DMS153 treated with DMSO at 0.1 percent for 48 hours (cell line): ENCODE measurements around the gene TACR1.
"Not testable (repeated sequence)": the region's sequence is repeated elsewhere in the genome, so short reads cannot be mapped to it uniquely, and the experiment has no call there.

Experiments used
- DNase-seq: peaks from one replicate; lab custom pipeline; 2025; ENCODE audit not compliant: unreplicated experiment; lab: John Stamatoyannopoulos, UW

Gene TACR1, protein sequence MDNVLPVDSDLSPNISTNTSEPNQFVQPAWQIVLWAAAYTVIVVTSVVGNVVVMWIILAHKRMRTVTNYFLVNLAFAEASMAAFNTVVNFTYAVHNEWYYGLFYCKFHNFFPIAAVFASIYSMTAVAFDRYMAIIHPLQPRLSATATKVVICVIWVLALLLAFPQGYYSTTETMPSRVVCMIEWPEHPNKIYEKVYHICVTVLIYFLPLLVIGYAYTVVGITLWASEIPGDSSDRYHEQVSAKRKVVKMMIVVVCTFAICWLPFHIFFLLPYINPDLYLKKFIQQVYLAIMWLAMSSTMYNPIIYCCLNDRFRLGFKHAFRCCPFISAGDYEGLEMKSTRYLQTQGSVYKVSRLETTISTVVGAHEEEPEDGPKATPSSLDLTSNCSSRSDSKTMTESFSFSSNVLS

DNA sequence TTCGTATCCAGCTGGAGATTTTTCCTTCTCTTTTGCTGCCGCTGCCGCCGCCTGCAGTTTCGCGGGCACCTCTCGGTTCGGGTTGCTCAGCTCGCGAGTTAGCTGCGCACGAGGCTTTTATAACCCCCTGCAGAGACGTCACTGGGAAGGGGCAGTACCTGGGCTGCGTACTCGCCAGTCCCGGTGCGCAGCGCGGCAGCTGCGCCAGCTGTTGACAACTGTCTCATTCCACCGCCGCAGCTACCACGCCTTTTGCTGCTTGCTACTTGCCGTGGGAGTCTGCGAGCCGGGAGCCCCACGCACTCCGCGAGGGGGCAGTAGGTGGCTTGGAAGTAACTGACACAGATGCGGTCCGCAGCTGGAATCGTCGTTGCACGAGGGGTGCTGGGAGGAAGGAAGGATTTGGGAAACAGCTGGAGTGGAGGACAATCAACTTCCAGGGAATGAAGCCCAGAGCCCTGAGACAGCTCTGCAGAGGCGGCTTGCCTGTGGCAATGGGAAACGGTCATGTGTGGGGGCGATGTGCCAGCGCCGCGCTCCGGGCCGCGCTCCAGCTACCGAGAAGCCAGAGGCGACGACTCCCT is at the start of gene TACR1:
Gene TACR1, minus strand, starts transcription at position 93 of the 584 bp plus-strand sequence. CDS start 586 bp downstream, outside the sequence.
- DNase-seq = peak; percentile 33

DNA sequence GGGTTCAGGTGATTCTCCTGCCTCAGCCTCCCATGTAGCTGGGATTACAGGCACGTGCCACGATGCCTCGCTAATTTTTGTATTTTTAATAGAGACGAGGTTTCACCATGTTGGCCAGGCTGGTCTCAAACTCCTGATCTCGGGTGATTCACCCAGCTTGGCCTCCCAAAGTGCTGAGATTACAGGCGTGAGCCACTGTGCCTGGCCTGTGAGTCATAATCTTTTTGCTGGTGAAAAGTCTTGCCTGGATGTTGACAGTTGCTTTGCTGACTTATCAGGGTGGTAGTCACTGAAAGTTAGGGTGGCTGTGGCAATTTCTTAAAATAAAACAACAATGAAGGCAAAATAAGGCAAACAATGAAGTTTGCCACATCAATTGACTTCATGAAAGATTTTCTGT is 49.3 kb upstream of the TACR1 start:
- not testable (repeated sequence) for DNase-seq

DNA sequence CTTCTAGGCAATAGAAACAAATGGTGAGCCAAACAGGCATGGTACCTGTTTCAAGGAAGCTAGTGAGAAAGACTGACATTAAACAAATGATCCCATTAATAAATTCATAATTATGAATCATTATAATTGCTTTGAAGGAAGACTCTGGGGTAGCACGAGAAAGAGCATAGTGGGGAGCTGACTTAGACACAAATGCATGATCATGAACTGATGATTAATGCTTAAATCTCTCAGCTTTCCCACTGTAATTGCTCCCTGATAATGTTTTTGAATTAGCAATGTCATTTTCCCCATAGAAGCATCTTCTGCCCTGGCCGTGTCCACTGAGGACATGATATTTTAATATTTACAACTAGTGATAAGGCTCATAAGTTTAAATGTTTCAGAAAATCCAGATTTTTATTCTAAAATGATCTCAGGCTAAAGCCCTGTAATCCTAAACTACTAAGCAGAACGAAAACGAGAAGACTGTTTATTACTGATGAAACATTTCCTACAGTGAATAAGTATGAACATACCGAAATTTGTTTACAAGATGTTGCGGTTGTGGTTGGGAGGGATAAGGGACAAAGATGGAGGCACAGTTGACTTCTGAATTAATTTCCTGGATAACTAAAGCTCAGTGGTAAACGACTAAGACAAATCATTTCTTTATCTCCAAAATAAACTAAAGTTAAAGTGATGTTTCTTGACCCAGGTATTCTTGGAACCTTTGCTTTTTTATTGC is 47.3 kb upstream of the TACR1 start:
- DNase-seq = no peak

DNA sequence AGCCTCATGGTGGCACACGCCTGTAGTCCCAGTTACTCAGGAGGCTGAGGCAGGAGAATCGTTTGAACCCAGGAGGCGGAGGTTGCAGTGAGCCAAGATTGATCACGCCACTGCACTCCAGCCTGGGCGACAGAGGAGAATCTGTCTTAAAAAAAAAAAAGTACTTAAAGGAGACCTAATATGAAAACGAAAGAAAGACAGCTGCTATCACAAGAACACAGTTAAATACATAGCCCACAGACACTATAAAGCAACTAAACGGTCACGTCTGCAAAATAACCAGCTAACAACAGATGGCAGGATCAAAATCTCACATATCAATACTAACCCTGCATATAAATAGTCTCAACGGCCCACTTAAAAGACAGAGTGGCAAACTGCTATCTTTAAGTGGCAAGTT is 43.9 kb upstream of the TACR1 start:
- no peak for DNase-seq

DNA sequence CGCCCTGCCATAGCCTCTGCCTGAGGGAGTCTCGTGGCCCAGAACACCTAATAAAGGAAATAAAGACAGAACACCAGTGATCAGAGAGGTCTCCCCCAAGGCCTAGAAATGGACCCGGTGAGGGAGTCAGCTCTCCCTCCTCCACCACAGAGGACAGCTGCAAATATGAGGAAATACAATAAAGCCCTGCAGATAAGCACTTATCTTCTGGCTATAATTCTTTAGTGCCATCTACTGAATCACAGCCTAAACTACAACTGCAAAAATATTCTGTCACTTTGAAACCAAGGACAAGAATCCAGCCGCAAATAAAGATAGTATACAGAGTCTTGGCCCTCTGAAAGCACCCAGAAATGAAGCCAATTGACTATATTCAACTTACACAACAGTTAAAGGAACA is 42.4 kb upstream of the TACR1 start:
- no peak for DNase-seq

DNA sequence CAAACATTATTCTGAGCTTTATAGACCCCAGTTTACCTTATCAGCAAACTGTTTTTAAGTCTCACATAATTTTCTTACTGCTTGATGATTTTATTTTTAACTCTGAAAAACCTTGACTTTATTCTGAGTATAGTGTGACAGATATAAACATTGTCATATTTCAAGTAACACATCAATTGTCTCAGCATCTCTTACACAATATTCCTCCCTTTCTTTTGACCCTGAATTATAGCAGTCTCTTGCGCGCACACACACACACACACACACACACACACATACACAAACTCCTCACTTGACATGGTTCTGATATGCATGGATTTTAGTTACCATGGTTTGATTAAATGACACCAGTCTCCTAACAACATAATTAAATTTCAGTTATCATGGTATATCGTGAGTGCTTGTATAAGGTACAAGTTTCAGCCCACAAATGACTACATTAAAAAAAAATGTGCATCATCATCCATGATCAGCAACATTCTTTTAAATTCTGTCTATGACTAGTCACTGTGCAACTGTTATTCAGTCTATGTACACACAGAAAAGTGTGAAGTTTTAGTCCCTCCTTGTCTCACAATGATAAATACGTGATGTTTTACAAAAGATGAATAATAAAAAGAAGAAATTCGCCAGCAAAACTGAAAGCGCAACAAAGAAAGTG is 39.5 kb upstream of the TACR1 start:
- no peak for DNase-seq

DNA sequence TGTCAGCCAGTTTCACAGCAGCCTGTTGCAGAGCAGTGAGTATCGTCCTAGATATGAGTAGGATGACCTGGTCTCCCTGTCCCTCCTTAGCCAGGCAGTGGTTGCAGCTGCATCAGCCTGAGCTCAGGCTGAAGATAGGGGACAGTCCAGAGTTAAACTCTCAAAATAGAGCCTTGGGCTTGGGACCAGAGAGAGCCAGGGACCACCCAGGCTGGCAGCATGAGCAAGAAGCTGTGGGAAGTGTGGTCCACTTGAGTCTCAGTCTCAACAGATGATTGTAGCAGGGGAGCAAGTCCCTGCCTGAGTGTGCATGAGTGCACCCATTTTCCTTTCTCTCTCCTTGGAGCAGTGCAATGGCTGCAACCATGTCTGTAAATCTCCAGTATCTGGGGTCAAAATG is 38.0 kb upstream of the TACR1 start:
- no peak for DNase-seq

DNA sequence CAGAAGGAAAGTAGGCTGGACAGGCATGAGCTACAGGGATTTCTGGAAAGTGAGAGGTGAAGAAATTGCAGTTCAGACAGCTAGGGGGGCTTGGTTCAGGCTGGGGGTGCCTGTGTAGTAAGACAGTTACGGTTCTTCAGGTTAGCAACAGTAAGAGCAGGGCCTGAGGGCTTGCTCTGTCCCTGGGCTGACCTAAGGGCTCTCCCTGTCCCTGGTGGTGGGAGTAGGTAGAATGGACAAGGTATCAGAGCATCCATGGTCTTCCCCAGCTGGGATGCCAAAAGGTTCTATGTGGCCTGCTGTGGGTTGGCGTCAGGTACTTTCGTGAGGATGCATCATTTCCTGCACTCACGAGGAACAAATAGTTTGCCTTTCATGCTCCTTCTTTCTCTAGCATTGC is 34.6 kb upstream of the TACR1 start:
- DNase-seq = no peak

DNA sequence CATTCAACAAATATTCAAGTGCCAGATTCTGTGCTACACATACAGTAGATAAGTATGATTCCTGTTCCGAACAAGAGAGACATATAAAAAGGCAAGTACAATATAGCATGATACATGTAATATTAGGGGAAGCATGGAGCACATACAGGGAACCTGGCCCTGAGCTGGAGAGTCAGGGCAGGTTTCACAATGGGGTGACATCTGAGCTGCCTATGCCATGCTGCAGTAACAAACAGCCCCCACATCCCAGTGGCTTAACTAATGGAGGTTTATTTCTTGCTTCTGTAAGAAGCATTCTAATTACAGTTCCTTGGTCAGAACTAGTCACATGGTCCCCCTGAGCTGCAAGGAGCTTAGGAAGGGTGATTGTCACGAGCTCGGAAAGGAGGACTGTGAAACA is 27.3 kb upstream of the TACR1 start:
- DNase-seq = no peak

DNA sequence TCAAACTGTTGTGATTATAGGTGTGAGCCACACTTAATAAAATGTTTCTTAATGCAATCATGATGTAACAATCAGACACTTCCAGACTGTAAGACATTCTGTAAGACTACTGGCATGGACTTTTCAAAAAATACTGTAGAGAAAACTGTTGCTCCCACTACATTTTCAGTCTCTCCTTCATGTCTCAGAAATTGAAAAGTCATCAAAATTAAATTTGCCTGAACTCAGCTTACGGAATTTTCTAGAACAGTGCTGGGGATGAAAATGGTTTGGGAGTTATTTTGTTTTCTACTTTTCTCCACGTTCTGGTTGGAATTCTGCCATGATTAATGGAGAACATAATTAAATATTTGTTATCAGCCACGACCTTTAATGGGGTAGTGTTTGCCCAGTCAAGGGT is 26.8 kb upstream of the TACR1 start:
- DNase-seq = no peak

DNA sequence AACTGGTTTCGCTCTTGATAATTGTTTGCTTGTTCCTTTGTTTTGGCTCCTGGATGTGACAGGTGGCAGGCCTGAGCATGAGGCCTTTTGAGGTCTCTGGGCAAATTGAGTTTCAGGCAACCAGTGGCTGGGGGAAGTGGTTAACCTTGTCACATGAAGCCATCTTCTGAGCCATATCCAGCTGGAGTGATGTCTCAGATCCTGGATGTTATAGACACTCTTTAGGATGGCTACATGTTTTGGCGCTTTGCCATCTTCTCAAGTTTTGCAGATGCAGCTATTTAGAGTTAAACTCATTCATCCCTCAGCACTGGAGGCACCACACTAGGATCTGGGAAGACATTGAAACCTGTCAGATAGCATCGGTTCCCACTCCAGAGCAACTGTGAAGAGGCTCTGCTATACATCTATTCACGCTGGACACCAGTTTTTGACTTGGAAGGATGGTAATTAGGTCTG is 25.3 kb upstream of the TACR1 start:
- peak; percentile 11 for DNase-seq

DNA sequence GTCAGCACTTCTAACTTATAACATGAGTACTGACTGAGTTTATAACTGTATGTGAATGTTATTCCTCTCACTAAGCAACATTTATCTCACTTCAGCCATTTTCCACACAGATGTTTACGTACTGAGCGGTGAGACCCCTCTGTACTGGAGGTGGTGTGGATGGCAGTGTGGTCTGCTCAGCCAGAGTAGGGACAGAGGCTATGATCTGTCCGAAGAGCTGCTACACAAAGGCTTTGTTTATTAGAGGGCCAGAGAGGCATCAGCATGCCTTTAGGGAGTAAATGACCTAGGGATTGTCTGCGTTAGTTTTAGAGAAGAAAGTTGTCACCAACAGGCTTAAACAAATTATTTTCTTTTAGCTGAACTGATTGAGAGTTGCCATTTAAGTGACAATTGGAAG is 23.2 kb upstream of the TACR1 start:
- DNase-seq = no peak

DNA sequence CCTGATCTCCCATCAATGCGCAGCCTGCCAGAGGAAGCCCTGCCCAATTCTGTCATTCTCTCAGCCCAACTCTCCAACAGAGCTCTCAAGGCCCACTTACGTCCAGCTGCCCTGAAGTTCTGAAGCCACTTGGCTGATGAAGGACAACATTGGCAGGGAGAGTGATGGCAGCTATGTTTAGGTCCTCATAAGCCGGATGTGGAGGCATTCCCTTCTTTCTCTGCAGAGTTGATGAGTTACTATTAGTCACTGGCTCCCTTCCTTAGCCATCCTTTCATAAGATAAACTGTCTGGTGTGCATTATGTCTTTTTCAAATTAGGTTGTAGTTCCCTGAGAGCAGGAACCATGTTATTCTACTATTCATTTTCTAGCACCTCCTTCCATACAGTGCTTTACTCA is 22.5 kb upstream of the TACR1 start:
- DNase-seq = no peak

DNA sequence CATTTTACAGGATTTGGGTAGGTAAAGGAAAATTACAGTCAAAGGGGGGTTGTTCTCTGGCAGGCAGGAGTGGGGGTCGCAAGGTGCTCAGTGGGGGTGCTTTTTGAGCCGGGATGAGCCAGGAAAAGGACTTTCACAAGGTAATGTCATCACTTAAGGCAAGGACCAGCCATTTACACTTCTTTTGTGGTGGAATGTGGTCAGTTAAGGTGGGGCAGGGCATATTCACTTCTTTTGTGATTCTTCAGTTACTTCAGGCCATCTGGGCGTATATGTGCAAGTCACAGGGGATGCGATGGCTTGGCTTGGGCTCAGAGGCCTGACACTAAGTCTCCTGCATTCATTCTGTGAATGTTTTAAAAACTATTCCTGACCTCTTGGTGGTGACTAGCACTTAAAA is 19.9 kb upstream of the TACR1 start:
- not testable (repeated sequence) for DNase-seq

DNA sequence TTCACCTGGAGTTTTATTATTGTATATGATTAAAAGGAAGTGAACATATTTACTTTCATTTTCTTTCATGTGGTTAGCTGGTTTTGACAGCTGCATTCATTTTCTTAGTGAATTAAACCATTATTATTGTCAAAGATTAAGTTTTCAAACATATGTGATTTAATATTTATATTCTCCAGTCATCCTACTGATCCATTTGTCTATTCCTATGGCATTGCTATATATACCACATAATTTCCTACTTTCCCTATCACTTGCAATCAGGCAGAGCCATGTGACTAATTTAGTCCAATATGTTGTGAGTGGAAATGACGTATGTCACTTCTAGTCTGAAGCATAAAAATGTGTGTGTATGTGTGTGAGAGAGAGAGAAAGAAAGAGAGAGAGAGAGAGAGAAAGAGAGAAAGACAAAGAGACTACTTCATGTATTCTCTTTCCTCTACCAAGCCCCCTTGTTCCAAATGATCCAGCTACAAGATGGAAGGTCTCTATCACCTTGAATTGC is 12.0 kb upstream of the TACR1 start:
- no peak for DNase-seq

DNA sequence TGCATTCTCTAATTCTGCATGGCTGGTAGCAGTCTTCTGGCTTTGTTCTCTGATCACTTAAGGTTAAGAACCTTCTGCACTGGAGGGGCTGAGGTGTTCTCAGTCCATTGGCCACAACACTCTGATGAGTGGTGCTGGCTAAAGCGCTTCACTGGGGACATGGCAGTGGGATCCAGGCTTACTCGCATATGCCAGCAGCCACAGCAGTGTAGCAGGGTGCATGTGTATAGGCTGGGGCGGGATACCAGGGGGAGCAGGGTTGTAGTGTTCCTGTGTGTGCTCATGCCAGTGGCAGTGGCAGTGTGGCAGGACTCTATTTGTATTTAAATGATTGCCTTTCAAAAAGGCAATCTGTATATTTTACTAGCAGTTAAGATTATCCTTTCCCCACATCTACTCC is 11.1 kb upstream of the TACR1 start:
- DNase-seq = no peak

DNA sequence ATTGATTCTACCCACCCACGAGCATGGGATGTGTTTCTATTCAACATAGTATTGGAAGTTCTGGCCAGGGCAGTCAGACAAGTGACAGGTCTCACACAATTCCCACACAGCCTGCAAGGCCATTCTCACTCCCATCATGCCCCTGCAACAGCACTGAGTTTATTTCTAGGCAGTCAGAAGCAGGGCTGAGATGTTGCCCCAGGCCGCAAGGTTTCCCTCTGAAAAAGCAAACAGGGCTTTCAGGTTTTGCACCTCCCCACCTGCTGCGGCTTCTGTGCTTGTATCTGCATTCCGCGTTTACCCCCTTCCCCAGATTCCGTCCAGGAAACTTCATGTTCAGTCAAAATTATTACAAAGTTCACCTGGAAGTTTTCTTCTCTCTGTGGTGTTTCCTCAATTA is 9.4 kb upstream of the TACR1 start:
- DNase-seq = no peak

DNA sequence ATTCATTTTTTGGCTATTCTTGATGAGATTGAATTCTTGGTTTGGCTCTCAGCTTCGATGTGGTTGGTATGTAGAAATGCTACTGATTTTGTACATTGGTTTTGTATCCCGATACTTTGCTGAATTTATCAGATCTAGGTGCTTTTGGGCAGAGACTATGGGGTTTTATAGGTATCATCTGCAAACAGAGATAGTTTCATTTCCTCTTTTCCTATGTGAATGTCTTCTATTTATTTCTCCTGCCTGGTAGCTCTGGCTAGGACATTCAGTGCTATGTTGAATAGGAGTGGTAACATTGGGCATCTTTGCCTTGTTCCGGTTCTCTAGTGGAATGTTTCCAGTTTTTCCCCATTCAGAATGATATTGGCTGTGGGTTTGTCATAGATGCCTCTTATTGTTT is 5.5 kb upstream of the TACR1 start:
- no peak for DNase-seq

DNA sequence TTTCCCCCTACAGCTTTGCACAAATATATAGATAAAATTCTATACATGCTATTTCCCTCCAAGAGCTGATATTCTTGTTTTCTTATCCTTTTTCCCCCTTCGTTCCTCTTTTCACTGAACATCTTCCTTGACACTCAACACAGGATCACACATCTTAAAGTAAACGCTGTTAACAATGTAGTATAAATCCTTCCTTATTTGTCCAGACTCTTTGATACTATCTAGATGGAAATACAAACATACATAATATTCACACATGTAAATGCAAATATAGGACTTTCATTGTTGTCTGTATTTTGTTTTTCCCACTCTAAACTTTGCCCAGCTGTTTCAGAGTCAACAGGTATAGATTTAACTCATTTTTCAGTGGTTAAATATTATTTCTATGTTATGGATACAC is 3.0 kb upstream of the TACR1 start:
- DNase-seq = no peak

DNA sequence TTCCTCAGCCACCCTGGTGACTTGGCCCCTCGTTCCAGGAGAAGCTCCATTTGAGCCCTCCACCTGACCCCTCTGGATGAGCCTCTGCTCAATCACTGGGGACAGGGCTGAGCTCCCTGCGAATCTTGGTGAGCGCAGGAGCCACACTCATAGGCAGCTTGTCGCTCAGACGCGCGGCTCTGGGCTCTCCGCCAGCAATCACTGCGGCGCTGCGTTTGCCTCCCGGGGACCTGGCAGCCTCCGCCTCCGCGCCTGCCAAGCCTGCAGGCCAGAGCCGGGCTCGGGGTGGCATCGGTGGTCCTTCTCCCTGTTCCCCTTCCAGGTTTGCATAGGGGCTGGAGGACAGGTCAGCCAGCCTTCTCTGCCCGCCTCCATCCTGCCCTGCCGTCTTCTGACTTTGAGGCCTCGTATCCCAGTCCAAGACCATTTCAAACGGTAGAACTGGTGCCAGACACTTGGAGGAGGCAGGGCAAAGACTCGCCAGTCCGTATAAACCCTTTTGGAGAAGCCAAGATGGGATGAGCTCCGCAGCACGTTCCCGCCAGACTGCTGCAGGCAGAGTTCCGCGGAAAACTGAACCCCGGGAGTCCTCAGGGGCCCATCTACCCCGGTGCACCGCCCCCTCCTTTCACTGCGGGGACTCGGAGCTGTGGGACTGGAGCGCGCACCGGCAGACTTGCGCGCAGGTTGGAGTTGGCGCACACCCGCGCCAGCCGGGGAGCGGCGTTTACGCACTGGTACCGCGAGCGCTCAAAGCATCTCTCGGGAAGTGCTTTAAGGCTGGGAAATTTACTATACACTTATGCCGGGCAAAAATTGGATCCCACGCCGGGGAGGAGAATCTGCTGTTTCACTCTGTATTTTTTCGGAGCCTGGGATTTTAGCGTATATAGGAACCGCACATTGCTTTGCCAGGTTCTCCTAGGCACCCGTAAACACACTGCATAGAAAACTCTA is 1.1 kb upstream of the TACR1 start:
- peak; percentile 37 for DNase-seq
